ENCODE measurements around the gene RNF121. TPM values are rescaled to one million over a fixed set of nuclear protein-coding genes. Genes with fewer than 3 reads are reported as not detected.

Gene RNF121
- total RNA-seq, 1 experiment from 2014 or later, result 27.8 TPM

GRCh38 chr11:72041364-72042063, 112.7 kb downstream of the RNF121 start:
- H3K9me3 Mint-ChIP-seq (ENCODE audit: unreplicated experiment), result no peaks in the 10 kb centered on the region
- BruUV-seq (replicated peaks), result no TSS peak
- intact Hi-C loops (cut with micrococcal nuclease), result no loop called here
- TF ChIP-seq CTCF (IDR thresholded peaks at IDR 0.05; ENCODE audit: unreplicated experiment), result no peak
- ChIA-PET CTCF (interaction anchor here (0.6 to 4.6 kb wide), 5 partner anchors 9 to 127 kb away, joined by 3 to 81 read pairs (median 3); no protein-coding TSS in a partner anchor), POLR2A (interaction anchor here (0.5 to 10.0 kb wide), 25 partner anchors 9 to 197 kb away, joined by 3 to 282 read pairs (median 9); partner anchors contain the start of genes ANAPC15, INPPL1, LRRC51 and NUMA1)
- no peak overlapping the region for H3K4me3 Mint-ChIP-seq (ENCODE audit: unreplicated experiment)
- H3K27me3 Mint-ChIP-seq (ENCODE audit: insufficient read depth, unreplicated experiment), result no peaks in the 10 kb centered on the region
- DNase-seq (ENCODE audit: unreplicated experiment), result peak; percentile 65
- no peak overlapping the region for H3K27ac Mint-ChIP-seq (ENCODE audit: low read depth, unreplicated experiment)
- H3K4me1 Mint-ChIP-seq (ENCODE audit: insufficient read depth, unreplicated experiment), result peaks cover 26% of the 10 kb centered on the region
- peaks cover 25% of the 10 kb centered on the region for H3K36me3 Mint-ChIP-seq (ENCODE audit: insufficient read depth, unreplicated experiment)

GRCh38 chr11:72042064-72042745, 113.4 kb downstream of the RNF121 start:
- no TSS peak for BruUV-seq (replicated peaks)
- Mint-ChIP-seq H3K36me3 (ENCODE audit: insufficient read depth, unreplicated experiment) (peaks cover 32% of the 10 kb centered on the region), H3K4me3 (ENCODE audit: unreplicated experiment) (no peak overlapping the region), H3K27me3 (ENCODE audit: insufficient read depth, unreplicated experiment) (no peaks in the 10 kb centered on the region), H3K4me1 (ENCODE audit: insufficient read depth, unreplicated experiment) (peaks cover 21% of the 10 kb centered on the region), H3K27ac (ENCODE audit: low read depth, unreplicated experiment) (no peak overlapping the region), H3K9me3 (ENCODE audit: unreplicated experiment) (no peaks in the 10 kb centered on the region)
- no peak for TF ChIP-seq CTCF (IDR thresholded peaks at IDR 0.05; ENCODE audit: unreplicated experiment)
- intact Hi-C loops (cut with micrococcal nuclease), result no loop called here
- DNase-seq (ENCODE audit: unreplicated experiment), result no peak
- ChIA-PET CTCF (interaction anchor here (0.6 to 2.7 kb wide), 5 partner anchors 10 to 126 kb away, joined by 3 to 8 read pairs (median 3); no protein-coding TSS in a partner anchor), POLR2A (interaction anchor here (0.5 to 10.0 kb wide), 14 partner anchors 9 to 181 kb away, joined by 3 to 282 read pairs (median 8); partner anchors contain the start of genes LRRC51, NUMA1 and XNDC1N)

GRCh38 chr11:72045849-72046248, 117.0 kb downstream of the RNF121 start:
- H3K27me3 Mint-ChIP-seq (ENCODE audit: insufficient read depth, unreplicated experiment), result no peaks in the 10 kb centered on the region
- no peak overlapping the region for H3K27ac Mint-ChIP-seq (ENCODE audit: low read depth, unreplicated experiment)
- CTCF ChIA-PET, result interaction anchor here (0.6 kb wide), 1 partner anchor 46 kb away, joined by 3 read pairs; no protein-coding TSS in a partner anchor
- no peak for TF ChIP-seq CTCF (IDR thresholded peaks at IDR 0.05; ENCODE audit: unreplicated experiment)
- DNase-seq (ENCODE audit: unreplicated experiment), result no peak
- peaks cover 35% of the 10 kb centered on the region for H3K36me3 Mint-ChIP-seq (ENCODE audit: insufficient read depth, unreplicated experiment)
- POLR2A ChIA-PET, result interaction anchor here (1.7 kb wide), 1 partner anchor 13 kb away, joined by 8 read pairs; no protein-coding TSS in a partner anchor
- peaks cover 15% of the 10 kb centered on the region for H3K4me1 Mint-ChIP-seq (ENCODE audit: insufficient read depth, unreplicated experiment)
- H3K9me3 Mint-ChIP-seq (ENCODE audit: unreplicated experiment), result no peaks in the 10 kb centered on the region
- intact Hi-C loops (cut with micrococcal nuclease), result no loop called here
- no peak overlapping the region for H3K4me3 Mint-ChIP-seq (ENCODE audit: unreplicated experiment)
- BruUV-seq (replicated peaks), result no TSS peak

Other genes with a start within 250 kb of the RNF121 start
- not detected in 2 replicates for gene DEFB108B, start 95.8 kb upstream of the RNF121 start, total RNA-seq (2022)
- gene DEFB131B, start 50.6 kb upstream of the RNF121 start, total RNA-seq (2022), result not detected in 2 replicates
- gene XNDC1N, start 452 bp upstream of the RNF121 start, total RNA-seq (2022), result 5.9 and 8.4 TPM in 2 replicates
- gene IL18BP, start 69.9 kb downstream of the RNF121 start, total RNA-seq (2022), result 5.1 and 8.2 TPM in 2 replicates
- gene NUMA1, start 151.5 kb downstream of the RNF121 start, total RNA-seq (2022), result 109 and 113 TPM in 2 replicates
- 9.3 and 9.5 TPM in 2 replicates for gene LRRC51, start 151.8 kb downstream of the RNF121 start, total RNA-seq (2022)
- gene LAMTOR1, start 174.3 kb downstream of the RNF121 start, total RNA-seq (2022), result 76.9 and 82.4 TPM in 2 replicates
- not detected in 2 replicates for gene TOMT, start 176.9 kb downstream of the RNF121 start, total RNA-seq (2022)
- gene ANAPC15, start 183.6 kb downstream of the RNF121 start, total RNA-seq (2022), result 52.2 and 63.6 TPM in 2 replicates
- gene FOLR3, start 206.7 kb downstream of the RNF121 start, total RNA-seq (2022), result 2.0 and 2.6 TPM in 2 replicates